ENCODE data around the gene CBLC. TPM values are rescaled to one million over a fixed set of nuclear protein-coding genes. Genes with fewer than 3 reads are reported as not detected.

Gene CBLC

DNA sequence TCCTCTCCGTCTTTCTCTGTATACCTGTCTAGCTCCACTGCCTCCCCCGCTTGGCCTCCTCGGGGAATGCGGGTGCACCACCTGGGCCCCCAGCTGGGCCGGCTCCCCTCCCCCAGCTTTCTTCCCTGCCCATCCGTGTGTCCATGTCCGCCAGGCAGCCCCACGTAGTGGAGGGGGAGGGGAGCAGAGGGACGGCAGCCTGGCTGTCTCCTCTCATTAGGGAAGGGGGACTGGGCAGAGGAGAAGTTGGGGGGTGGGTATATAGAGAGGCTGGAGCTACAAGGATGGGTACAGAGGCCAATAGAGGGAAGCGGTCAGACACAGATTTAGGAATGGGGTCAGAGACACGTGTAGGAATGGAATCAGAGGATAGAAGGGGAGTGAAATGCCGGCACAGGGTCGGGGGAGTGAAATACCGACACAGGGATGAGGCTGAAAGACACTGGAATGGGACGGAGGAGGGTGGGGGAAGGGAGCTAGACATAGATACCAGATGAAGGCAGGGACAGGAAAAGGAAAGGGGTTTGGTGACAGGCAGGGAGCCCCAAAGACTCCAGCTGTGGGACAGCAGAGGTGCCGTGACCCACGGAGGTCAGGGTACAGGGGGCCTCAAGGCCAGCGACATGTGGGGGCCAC, 71.2 kb downstream of the CBLC start:
- no CpG with 5 or more reads among the region's 18 CpGs for WGBS, 2 donors (ENCODE audit: extremely low coverage in 2 of 2, insufficient read length in 2 of 2, insufficient replicate concordance in 1 of 2)
- Histone ChIP-seq H3K23ac (ENCODE audit: low read depth, low read length, poor library complexity) (peak overlapping the region; percentile 35), H4K8ac (ENCODE audit: low read depth, low read length) (no peak overlapping the region)

More for the DNA sequence above, 71.2 kb downstream of the CBLC start:
- H3K4me2 ChIP-seq (ENCODE audit: insufficient read depth, low read length, poor library complexity, severe bottlenecking): peak overlapping the region; percentile 99
- H3K9me3 ChIP-seq (replicated peaks in 1 of 2; ENCODE audit: control insufficient read depth in 2 of 2, insufficient read depth in 1 of 2, low read depth in 1 of 2, low read length in 2 of 2): no peaks in the 10 kb centered on the region
- H3K4me3 ChIP-seq (ENCODE audit: low read length in 2 of 2): peak overlapping the region; percentile 65 to 98
- no peak overlapping the region for H3K4ac ChIP-seq (ENCODE audit: low read length)
- no peak overlapping the region for H2BK15ac ChIP-seq (ENCODE audit: low read length)
- no peaks in the 10 kb centered on the region for H3K27me3 ChIP-seq (ENCODE audit: control insufficient read depth in 3 of 3, insufficient read depth in 3 of 3, low read depth in 1 of 3, low read length in 3 of 3)
- no peak overlapping the region for H4K91ac ChIP-seq (ENCODE audit: low read depth, low read length, poor library complexity)
- no peak overlapping the region for H2BK120ac ChIP-seq (ENCODE audit: low read depth, low read length)
- DNase-seq (ENCODE audit: low spot score): peak; percentile 33
- peaks cover 9 to 24% of the 10 kb centered on the region in 2 donors for H3K36me3 ChIP-seq (replicated peaks in 1 of 2; ENCODE audit: control insufficient read depth in 2 of 2, insufficient read depth in 2 of 2, low read length in 2 of 2)
- no peak overlapping the region for H2BK12ac ChIP-seq (ENCODE audit: low read length)
- peak overlapping the region; percentile 62 for H2AFZ ChIP-seq (ENCODE audit: low read length)
- H3K18ac ChIP-seq (ENCODE audit: low read length): peak overlapping the region; percentile 68
- peak overlapping the region; percentile 11 for H2AK5ac ChIP-seq (ENCODE audit: low read depth, low read length)
- H3K9ac ChIP-seq (ENCODE audit: low read depth, low read length, poor library complexity): peak overlapping the region; percentile 32
- H3K4me1 ChIP-seq (ENCODE audit: control insufficient read depth in 2 of 2, insufficient read depth in 1 of 2, low read depth in 1 of 2, low read length in 2 of 2): peaks cover 19 to 22% of the 10 kb centered on the region in 2 donors
- H3K27ac ChIP-seq (replicated peaks; ENCODE audit: low read length): peak overlapping the region; percentile 97
- H2BK5ac ChIP-seq (ENCODE audit: low read length): no peak overlapping the region
- H3K79me1 ChIP-seq (ENCODE audit: low read depth, low read length): peaks cover 13% of the 10 kb centered on the region
- no peak overlapping the region for H3K14ac ChIP-seq (ENCODE audit: low read length)

Small RNA genes within 50 kb of the gene (small RNA-seq; reads per million reads assigned to genes)
- not detected for gene RF00156 (ENCODE audit: insufficient read depth)
